HEK293T (cell line): ENCODE results near the gene SULT6B1.

Experiments used
- NFRKB ChIP-seq: fragments of 450-650 bp; IDR thresholded peaks from 2 replicates; pipeline ENCODE4 v1.6.1; 2016; ENCODE audit warnings: mild to moderate bottlenecking, moderate library complexity
- SUZ12 ChIP-seq: fragments of 450-650 bp; IDR thresholded peaks from 2 replicates; pipeline ENCODE4 v1.6.1; 2016; ENCODE audit warnings: mild to moderate bottlenecking
- TARDBP ChIP-seq: fragments of 450-650 bp; IDR thresholded peaks from 2 replicates; pipeline ENCODE4 v1.6.1; 2016

- TF ChIP-seq SUZ12: no peak
- no peak for TF ChIP-seq NFRKB
- no peak for TF ChIP-seq TARDBP
These were observed 33.7 kb downstream of the SULT6B1 start for GRCh38 chr2:37154785-37155184.
